Muscle layer of colon (tissue), 2 donors: ENCODE results near the gene EPN2.

Source experiments
- H3K27ac ChIP-seq: one replicate; pipeline ENCODE4 v1.7.0; 2013; ENCODE audit warnings: low read depth, mild to moderate bottlenecking, low read length, moderate library complexity
- H3K27me3 ChIP-seq, 2 donors: one replicate each; pipeline ENCODE4 v1.7.0; 2013; ENCODE audit warnings: low read length in 2 of 2, mild to moderate bottlenecking in 2 of 2; ENCODE audit not compliant: insufficient read depth in 2 of 2, control insufficient read depth in 1 of 2
- H3K36me3 ChIP-seq: one replicate; pipeline ENCODE4 v1.7.0; 2013; ENCODE audit warnings: mild to moderate bottlenecking, low read length; ENCODE audit not compliant: insufficient read depth
- H3K4me1 ChIP-seq: one replicate; pipeline ENCODE4 v1.7.0; 2013; ENCODE audit warnings: mild to moderate bottlenecking, low read length; ENCODE audit not compliant: insufficient read depth
- H3K4me3 ChIP-seq, 2 donors: one replicate each; pipeline ENCODE4 v1.7.0; 2013; ENCODE audit warnings: low read length in 2 of 2, low read depth in 1 of 2, mild to moderate bottlenecking in 1 of 2, moderate library complexity in 1 of 2
- H3K9ac ChIP-seq: one replicate; pipeline ENCODE4 v1.7.0; 2013; ENCODE audit warnings: low read length
- H3K9me3 ChIP-seq: one replicate; pipeline ENCODE4 v1.7.0; 2013; ENCODE audit warnings: mild to moderate bottlenecking, low read length
- donor health status: abdominal sarcoma.
- donor health status: Adenocarcinoma of cecum.

Gene EPN2

DNA sequence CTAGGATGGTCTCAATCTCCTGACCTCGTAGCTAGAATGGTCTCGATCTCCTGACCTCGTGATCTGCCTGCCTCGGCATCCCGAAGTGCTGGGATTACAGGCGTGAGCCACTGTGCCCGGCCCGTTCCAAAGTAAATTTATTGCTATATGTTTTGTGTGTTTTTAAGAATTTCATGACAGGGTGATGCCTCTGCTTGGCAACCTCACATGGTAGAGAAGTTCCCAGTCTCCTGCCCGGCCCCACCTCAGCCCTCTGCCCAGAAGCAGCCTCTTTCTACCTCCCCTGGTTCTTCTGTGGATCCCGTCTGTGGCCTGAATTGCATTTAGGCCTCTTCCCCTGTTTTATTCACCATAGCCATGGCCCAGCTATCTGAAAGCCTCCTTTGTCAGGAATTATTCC lies 70.4 kb downstream of the EPN2 start:
- Histone ChIP-seq H3K36me3 (peaks cover 27% of the 10 kb centered on the region), H3K4me1 (peaks cover 17% of the 10 kb centered on the region), H3K9ac (no peak overlapping the region), H3K4me3 (no peak overlapping the region), H3K9me3 (no peaks in the 10 kb centered on the region), H3K27me3 (no peaks in the 10 kb centered on the region), H3K27ac (no peak overlapping the region)

DNA sequence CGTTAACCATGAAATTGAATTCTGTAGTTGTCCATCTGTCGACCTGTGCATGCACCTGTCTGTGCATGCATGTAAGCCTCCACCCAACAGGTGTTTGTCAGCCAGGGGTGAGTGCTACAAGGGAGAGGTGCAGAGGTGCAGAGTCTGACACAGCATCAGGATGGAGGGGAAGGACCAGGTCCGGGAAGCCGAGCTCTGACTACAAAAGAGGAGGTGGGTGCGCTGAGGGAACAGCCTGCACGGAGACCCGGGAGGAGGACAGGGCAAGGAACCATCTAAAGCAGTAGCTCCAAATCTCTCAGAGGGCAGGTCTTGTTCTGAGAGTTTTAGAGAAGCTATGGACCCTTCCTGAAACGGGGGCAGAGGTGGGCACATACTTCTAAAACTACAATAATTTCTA lies 71.2 kb downstream of the EPN2 start:
- no peak overlapping the region for H3K9ac ChIP-seq
- no peaks in the 10 kb centered on the region for H3K27me3 ChIP-seq
- peaks cover 17% of the 10 kb centered on the region for H3K4me1 ChIP-seq
- H3K36me3 ChIP-seq = peaks cover 32% of the 10 kb centered on the region
- no peak overlapping the region for H3K27ac ChIP-seq
- H3K4me3 ChIP-seq = no peak overlapping the region
- no peaks in the 10 kb centered on the region for H3K9me3 ChIP-seq

DNA sequence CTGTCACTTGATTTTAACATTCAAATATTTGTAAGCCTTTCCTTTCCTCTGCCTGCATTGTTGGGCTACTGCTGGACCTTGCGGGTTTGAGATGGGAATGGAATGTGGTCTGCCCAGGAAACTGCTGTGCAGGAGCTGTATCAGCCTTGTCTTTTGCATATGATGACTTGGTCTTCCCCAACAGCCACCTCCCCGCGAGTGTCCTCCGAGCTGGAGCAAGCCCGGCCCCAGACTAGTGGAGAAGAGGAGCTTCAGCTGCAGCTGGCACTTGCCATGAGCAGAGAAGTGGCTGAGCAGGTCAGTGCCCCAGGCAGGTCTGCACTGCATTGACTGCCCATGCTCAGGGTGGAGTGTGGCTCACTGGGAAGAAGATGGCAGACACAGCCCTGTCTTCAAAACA lies 72.5 kb downstream of the EPN2 start:
- no peak overlapping the region for H3K4me3 ChIP-seq
- peaks cover 43% of the 10 kb centered on the region for H3K36me3 ChIP-seq
- H3K9ac ChIP-seq = no peak overlapping the region
- peaks cover 10% of the 10 kb centered on the region for H3K4me1 ChIP-seq
- H3K27ac ChIP-seq = no peak overlapping the region
- H3K27me3 ChIP-seq = no peaks in the 10 kb centered on the region
- H3K9me3 ChIP-seq = no peaks in the 10 kb centered on the region

DNA sequence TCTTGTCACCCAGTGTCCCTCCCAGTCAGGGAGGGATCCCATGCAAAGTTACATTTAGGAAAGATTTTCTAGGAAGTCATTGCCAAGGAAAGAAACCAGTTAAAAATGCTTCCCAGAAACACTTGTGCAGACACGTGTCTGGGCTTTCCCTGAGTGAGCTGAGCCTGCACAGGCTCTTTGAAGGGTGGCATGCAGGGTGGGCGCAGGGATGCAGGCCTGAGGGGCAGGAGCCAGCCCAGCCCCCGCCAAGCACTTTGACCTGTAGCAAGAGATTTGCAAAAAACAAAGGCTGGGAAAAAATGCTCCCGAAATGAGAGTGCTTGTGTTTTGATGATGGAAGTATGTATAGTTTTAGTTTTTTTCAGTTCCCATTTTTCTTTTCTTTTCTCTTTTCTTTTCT lies 73.0 kb downstream of the EPN2 start:
- no peaks in the 10 kb centered on the region for H3K27me3 ChIP-seq
- no peak overlapping the region for H3K9ac ChIP-seq
- H3K9me3 ChIP-seq = no peaks in the 10 kb centered on the region
- H3K36me3 ChIP-seq = peaks cover 44% of the 10 kb centered on the region
- H3K4me3 ChIP-seq = no peak overlapping the region
- peaks cover 8% of the 10 kb centered on the region for H3K4me1 ChIP-seq
- H3K27ac ChIP-seq = no peak overlapping the region

DNA sequence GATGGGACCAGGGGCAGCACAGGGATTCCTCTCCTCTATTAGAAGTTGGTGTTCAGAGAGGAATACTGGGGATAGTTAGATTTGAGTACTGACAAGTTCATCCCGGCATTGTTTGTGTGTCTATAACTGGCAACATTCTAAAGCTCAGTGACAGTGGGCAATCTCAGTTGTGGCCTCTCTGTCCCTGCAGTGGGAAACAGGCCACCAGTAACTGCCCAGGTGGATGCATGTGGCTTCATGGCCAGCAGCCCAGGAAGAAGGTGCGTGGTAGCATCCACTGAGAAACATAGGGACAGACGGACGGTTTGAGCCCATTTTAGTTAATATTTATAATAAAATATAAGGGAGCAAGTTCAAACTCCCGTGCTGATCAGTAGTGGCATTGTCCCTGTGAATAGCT lies 73.8 kb downstream of the EPN2 start:
- Histone ChIP-seq H3K9ac (no peak overlapping the region), H3K27ac (no peak overlapping the region)

DNA sequence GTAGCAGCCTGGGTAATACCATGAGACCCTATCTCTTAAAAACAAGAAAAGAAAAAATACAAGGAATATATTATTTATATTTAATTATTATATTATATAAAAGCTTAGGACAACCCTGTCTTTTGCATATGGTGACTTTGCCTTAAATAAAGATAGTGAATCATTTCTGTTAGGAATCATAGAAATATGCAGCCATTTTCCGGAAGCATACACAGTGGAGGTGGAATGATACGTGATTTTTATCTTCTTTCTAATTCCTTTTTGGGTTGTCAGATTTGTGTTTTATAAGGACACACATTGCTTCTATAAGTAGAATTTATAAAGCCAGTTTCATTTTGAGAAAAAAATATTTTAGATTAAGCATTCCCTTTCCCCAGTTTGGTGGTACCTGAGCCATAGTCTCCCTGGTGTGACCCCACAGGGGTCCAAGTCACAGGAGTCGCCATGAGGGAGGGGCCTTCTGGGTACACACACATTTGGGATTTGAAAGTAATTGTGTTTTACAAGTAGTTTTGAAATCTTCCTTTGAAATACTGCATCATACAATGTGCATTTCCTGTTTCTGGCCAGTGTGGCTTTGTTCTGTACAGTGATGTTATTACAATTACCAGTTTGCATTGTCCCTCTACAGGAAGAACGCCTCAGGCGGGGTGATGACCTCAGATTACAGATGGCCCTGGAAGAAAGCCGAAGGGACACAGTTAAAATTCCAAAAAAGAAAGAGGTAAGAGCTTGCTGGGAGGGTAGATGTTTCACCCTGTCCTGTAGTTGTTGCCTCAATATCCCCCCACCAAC lies 74.5 kb downstream of the EPN2 start:
- H3K9ac ChIP-seq = no peak overlapping the region
- H3K36me3 ChIP-seq = peaks cover 48% of the 10 kb centered on the region

More for the DNA sequence above, 73.8 kb downstream of the EPN2 start:
- H3K36me3 ChIP-seq = peaks cover 44% of the 10 kb centered on the region
- no peak overlapping the region for H3K4me3 ChIP-seq
- H3K4me1 ChIP-seq = peaks cover 3% of the 10 kb centered on the region
- H3K27me3 ChIP-seq = no peaks in the 10 kb centered on the region
- H3K9me3 ChIP-seq = no peaks in the 10 kb centered on the region

DNA sequence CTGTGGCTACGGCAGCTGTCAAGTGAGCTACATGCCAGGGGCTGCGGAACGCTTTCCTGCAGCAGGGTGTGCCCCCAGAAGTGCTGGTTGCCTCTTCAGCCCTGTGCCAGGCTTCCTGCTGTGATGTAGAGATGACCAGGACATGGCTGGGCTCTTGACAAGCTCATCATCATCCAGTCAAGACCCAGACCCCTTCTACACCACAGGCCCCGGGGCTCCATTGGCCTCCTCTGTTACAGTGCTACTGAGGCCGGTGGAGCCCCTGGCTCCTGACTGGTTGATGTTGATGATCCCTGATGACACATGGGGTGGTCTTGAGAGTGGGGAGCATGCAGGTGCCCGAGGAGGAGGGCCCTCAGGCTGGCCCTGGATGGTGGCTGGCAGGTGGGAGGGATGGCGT lies 75.2 kb downstream of the EPN2 start:
- peaks cover 10% of the 10 kb centered on the region for H3K4me1 ChIP-seq
- H3K4me3 ChIP-seq = no peak overlapping the region
- H3K9me3 ChIP-seq = no peaks in the 10 kb centered on the region
- peaks cover 48% of the 10 kb centered on the region for H3K36me3 ChIP-seq
- H3K27me3 ChIP-seq = no peaks in the 10 kb centered on the region
- H3K9ac ChIP-seq = no peak overlapping the region
- no peak overlapping the region for H3K27ac ChIP-seq

More for the DNA sequence above, 74.5 kb downstream of the EPN2 start:
- Histone ChIP-seq H3K27me3 (no peaks in the 10 kb centered on the region), H3K4me1 (peaks cover 5% of the 10 kb centered on the region), H3K9me3 (no peaks in the 10 kb centered on the region), H3K27ac (no peak overlapping the region), H3K4me3 (no peak overlapping the region)

DNA sequence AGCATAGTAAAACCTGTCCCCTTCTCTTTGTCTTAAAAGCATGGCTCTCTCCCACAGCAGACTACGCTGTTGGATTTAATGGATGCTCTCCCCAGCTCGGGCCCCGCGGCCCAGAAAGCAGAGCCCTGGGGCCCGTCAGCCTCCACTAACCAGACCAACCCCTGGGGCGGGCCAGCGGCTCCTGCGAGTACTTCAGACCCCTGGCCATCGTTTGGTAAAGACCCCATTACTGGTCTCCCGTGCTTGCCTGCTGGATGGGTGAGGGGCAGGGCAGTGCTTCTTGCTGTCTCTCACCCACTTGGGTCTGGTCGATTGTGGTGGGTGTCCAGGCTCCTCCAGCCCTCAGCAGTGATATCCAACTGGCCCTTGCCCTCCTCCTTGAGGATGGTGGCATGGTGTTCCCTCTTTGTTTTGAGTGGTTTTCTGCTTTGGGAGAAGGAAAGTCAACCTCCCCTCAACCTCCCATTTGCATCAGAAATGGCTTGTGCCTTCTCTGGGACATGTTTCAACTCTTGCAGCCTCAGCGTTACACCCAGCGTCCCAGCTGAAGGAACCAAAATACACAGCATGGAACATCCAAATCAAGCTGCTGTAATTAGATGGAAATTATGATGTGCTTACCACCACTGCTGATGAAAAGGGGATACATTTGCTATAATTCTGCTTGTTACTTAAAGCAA lies 76.0 kb downstream of the EPN2 start:
- Histone ChIP-seq H3K4me1 (peaks cover 10% of the 10 kb centered on the region), H3K36me3 (peaks cover 48% of the 10 kb centered on the region), H3K27ac (no peak overlapping the region), H3K9ac (no peak overlapping the region), H3K4me3 (no peak overlapping the region), H3K27me3 (no peaks in the 10 kb centered on the region), H3K9me3 (no peaks in the 10 kb centered on the region)

DNA sequence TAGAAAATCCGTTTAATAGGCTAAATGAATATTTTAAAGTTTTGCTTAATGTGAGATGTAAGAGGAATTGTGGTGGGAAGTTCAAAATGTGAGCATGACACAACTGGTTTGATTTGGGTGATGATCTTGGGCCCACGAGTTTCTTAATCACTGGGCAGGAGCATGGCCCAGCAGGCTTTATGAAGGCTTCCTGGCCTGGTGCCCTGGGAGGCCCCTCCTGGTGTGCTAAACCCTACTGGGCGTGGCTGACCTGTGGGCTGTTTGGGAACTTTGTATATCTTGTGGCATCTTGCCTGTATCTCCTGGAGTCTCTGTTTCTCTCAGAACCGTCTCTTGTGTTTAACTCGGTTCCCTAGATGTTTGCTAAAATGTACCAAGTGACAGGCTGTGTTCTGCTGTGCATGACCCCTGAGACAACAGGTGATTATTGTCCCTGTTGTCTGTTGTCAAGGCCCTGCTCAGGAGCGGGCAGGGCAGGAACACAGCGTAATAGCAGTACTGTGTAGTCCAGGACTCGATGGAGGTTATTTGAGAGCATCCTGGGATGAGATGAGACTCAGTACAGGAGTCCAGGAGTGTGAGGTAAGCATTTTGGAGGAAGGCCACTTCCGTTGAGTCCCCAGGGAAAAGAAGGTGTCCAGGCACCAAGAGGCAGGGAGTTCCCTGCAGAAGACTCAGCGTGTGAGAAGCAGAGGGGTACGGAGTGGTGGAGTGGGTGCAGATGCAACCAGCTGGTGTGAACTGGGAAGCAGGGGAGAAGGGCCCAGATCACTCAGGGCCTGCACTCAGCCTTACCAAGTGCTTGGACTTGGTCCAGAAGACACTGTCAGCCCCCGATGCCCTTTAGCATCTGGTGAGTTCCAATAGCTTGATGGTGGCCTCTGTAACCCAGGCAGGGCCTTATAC lies 76.8 kb downstream of the EPN2 start:
- no peak overlapping the region for H3K4me3 ChIP-seq
- no peak overlapping the region for H3K27ac ChIP-seq
- no peaks in the 10 kb centered on the region for H3K9me3 ChIP-seq
- peaks cover 10% of the 10 kb centered on the region for H3K4me1 ChIP-seq
- no peak overlapping the region for H3K9ac ChIP-seq
- no peaks in the 10 kb centered on the region for H3K27me3 ChIP-seq
- peaks cover 48% of the 10 kb centered on the region for H3K36me3 ChIP-seq

DNA sequence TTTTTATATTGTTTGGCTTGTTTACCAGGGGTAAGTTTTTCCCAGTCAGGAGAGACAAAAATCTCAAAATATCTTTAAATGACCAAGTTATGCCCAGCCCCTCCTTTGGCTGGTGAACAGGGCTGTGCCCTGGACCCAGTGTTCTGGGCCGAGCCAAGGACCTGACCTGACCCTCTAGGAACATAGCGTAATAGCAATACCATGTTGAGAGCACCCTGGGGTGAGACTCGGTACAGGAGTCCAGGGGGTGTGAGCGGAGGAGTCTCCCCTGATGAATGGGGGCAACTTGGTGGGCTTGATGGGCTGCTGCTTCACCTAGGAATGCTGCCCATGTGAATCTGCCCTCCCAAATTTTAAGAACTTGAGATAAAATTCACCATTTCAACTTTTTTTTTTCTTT lies 77.9 kb downstream of the EPN2 start:
- Histone ChIP-seq H3K4me3 (no peak overlapping the region), H3K9ac (no peak overlapping the region), H3K27me3 (no peaks in the 10 kb centered on the region), H3K9me3 (no peaks in the 10 kb centered on the region), H3K36me3 (peaks cover 41% of the 10 kb centered on the region), H3K27ac (no peak overlapping the region), H3K4me1 (peaks cover 10% of the 10 kb centered on the region)

DNA sequence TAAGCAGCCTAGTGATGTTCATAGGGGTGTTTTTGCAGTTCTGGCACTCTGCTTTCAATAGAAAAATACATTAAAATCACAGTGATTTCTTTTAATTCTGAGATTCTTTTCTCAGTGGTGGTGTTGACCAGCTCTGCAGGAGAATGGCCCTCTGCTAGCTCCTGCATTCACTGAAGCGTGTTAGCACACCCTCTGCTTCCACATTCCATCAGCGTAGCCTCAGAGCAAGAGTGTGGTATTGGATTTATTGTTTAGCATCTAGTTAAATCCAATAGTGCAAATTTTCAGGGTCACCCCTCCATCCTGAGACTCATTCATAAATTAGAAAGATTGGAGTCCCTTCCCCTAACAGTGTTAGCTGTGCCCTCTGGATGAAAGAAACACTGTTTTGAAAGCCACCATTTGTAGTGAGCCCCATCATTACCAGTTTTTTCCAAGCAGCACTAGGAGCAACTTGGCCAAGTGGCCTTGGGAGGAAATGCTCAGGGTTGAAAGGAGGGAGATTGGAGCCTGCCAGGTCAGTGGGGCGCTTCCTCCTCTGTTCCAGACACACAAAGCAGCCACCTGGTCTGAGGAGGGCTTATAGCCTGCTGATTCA lies 79.7 kb downstream of the EPN2 start:
- H3K36me3 ChIP-seq = peaks cover 33% of the 10 kb centered on the region
- H3K27me3 ChIP-seq = no peaks in the 10 kb centered on the region
- no peak overlapping the region for H3K27ac ChIP-seq
- H3K4me3 ChIP-seq = no peak overlapping the region
- peaks cover 10% of the 10 kb centered on the region for H3K4me1 ChIP-seq
- H3K9me3 ChIP-seq = no peaks in the 10 kb centered on the region
- no peak overlapping the region for H3K9ac ChIP-seq
